Measurements from ENCODE around the gene ATP11C. TPM values are rescaled to one million over a fixed set of nuclear protein-coding genes. Genes with fewer than 3 reads are reported as not detected.
A peak's percentile ranks its signal among the peaks of the same experiment; 100 is the strongest.

ATP11C gene
- total RNA-seq, 4 donors from 2014 or later = 5.9 to 24.4 (median 14.9) TPM

- DNase-seq = no peak
- intact Hi-C loops (cut with DNase I) = no loop called here
- H3K27me3 ChIP-seq = no peaks in the 10 kb centered on the region
- no peak for TF ChIP-seq POLR2A (IDR thresholded peaks at IDR 0.05)
- TF ChIP-seq CTCF (IDR thresholded peaks at IDR 0.05) = no peak
- no peaks in the 10 kb centered on the region for H3K36me3 ChIP-seq
- peaks cover 0 to 27% (median 2%) of the 10 kb centered on the region in 3 donors for H3K4me1 ChIP-seq
- H3K27ac ChIP-seq = peak overlapping the region in 1 of 4 donors; percentile 17
- no peak overlapping the region for H3K4me3 ChIP-seq
- 56 to 72% methylated on average over 3 of the region's 3 CpGs for WGBS, 2 donors
- H3K9me3 ChIP-seq = no peaks in the 10 kb centered on the region
Measured at GRCh38 chrX:139831675-139832456, 101.0 kb downstream of the ATP11C start.

- no peak for DNase-seq
- no peak overlapping the region for H3K4me3 ChIP-seq
- no peak overlapping the region for H3K27ac ChIP-seq
- peaks cover 0 to 36% (median 5%) of the 10 kb centered on the region in 3 donors for H3K4me1 ChIP-seq
- intact Hi-C loops (cut with DNase I) = no loop called here
- no peaks in the 10 kb centered on the region for H3K36me3 ChIP-seq
- H3K27me3 ChIP-seq = no peaks in the 10 kb centered on the region
- H3K9me3 ChIP-seq = no peaks in the 10 kb centered on the region
- TF ChIP-seq CTCF (IDR thresholded peaks at IDR 0.05) = no peak
- TF ChIP-seq POLR2A (IDR thresholded peaks at IDR 0.05) = no peak
Measured at GRCh38 chrX:139831017-139831416, 101.8 kb downstream of the ATP11C start.

GRCh38 chrX:139828830-139829229 lies 104.0 kb downstream of the ATP11C start:
- H3K4me3 ChIP-seq = no peak overlapping the region
- intact Hi-C loops (cut with DNase I) = no loop called here
- no peak for DNase-seq
- H3K27me3 ChIP-seq = no peaks in the 10 kb centered on the region
- TF ChIP-seq CTCF (IDR thresholded peaks at IDR 0.05) (no peak), POLR2A (IDR thresholded peaks at IDR 0.05) (no peak)
- no peaks in the 10 kb centered on the region for H3K9me3 ChIP-seq
- H3K4me1 ChIP-seq = peaks cover 0 to 43% (median 5%) of the 10 kb centered on the region in 3 donors
- 56 to 83% methylated on average over 1 of the region's 1 CpG for WGBS, 2 donors
- no peaks in the 10 kb centered on the region for H3K36me3 ChIP-seq
- no peak overlapping the region for H3K27ac ChIP-seq

- peaks cover 0 to 48% (median 5%) of the 10 kb centered on the region in 3 donors for H3K4me1 ChIP-seq
- H3K9me3 ChIP-seq = no peaks in the 10 kb centered on the region
- no peaks in the 10 kb centered on the region for H3K27me3 ChIP-seq
- no peak overlapping the region for H3K4me3 ChIP-seq
- no peaks in the 10 kb centered on the region for H3K36me3 ChIP-seq
- intact Hi-C loops (cut with DNase I) = no loop called here
- WGBS, 2 donors = 77 to 78% methylated on average over 1 of the region's 1 CpG
- H3K27ac ChIP-seq = no peak overlapping the region
- DNase-seq = no peak
- TF ChIP-seq POLR2A (IDR thresholded peaks at IDR 0.05) = no peak
- TF ChIP-seq CTCF (IDR thresholded peaks at IDR 0.05) = no peak
Measured at GRCh38 chrX:139828033-139828432, 104.8 kb downstream of the ATP11C start.

GRCh38 chrX:139826065-139827044 lies 106.5 kb downstream of the ATP11C start:
- intact Hi-C loops (cut with DNase I) = no loop called here
- H3K9me3 ChIP-seq = no peaks in the 10 kb centered on the region
- no peak for DNase-seq
- no peak overlapping the region for H3K4me3 ChIP-seq
- peaks cover 0 to 37% (median 5%) of the 10 kb centered on the region in 3 donors for H3K4me1 ChIP-seq
- WGBS, 2 donors = 29 to 31% methylated on average over 7 to 8 of the region's 8 CpGs
- no peak for TF ChIP-seq CTCF (IDR thresholded peaks at IDR 0.05)
- TF ChIP-seq POLR2A (IDR thresholded peaks at IDR 0.05) = no peak
- H3K27me3 ChIP-seq = no peaks in the 10 kb centered on the region
- no peaks in the 10 kb centered on the region for H3K36me3 ChIP-seq
- H3K27ac ChIP-seq = no peak overlapping the region
